NCI-H345 (cell line): ENCODE measurements around the gene DNASE2.
A peak's percentile ranks its signal among the peaks of the same experiment; 100 is the strongest.
"Not testable (repeated sequence)": the region's sequence is repeated elsewhere in the genome, so short reads cannot be mapped to it uniquely, and the experiment has no call there.

ENCODE experiments used
- DNase-seq: peaks from one replicate; lab custom pipeline; 2025; lab: John Stamatoyannopoulos, UW

The DNASE2 gene

GRCh38 chr19:12864143-12864542, 17.1 kb downstream of the DNASE2 start:
- DNase-seq, result no peak

DNA sequence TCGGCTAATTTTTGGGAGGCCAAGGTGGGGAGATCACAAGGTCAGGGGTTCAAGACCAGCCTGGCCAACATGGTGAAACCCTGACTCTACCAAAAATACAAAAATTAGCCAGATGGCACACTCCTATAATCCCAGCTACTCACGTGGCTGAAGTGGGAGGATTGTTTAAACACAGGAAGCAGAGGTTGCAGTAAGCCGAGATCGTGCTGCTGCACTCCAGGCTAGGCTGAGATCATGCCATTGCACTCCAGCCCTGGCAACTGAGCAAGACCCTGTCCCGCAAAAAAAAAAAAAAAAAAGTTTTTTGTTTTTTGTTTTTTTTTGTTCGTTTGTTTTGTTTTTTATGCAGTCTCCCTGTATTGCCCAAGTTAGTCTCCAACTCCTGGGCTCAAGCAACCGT, 21.7 kb downstream of the DNASE2 start:
- no peak for DNase-seq

GRCh38 chr19:12858041-12858928, 23.0 kb downstream of the DNASE2 start:
- no peak for DNase-seq

DNA sequence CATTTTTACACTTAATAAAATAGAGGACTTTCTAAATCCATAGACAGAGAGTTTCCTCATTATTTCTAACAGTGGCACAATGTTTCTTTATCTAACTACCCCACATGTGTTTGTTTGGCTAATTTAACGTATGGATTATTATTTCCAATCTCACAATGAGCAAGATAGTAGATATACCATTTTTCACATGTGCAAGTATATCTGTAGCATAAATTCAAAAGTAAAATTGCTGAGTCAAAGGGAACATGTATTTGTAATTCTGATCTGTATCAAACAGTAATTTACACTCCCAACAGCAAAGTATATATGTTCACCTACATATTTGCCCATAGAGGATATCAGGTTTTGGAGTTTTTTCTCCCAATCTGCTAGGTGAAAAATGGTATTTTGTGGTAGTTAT, 24.6 kb downstream of the DNASE2 start:
- DNase-seq, result no peak

GRCh38 chr19:12847159-12848139, 33.8 kb downstream of the DNASE2 start:
- DNase-seq, result peak; percentile 25

- DNase-seq, result not testable (repeated sequence)
Observed at GRCh38 chr19:12846613-12847012, 34.6 kb downstream of the DNASE2 start.

- DNase-seq, result no peak
Observed at GRCh38 chr19:12843999-12844732, 37.1 kb downstream of the DNASE2 start.

DNA sequence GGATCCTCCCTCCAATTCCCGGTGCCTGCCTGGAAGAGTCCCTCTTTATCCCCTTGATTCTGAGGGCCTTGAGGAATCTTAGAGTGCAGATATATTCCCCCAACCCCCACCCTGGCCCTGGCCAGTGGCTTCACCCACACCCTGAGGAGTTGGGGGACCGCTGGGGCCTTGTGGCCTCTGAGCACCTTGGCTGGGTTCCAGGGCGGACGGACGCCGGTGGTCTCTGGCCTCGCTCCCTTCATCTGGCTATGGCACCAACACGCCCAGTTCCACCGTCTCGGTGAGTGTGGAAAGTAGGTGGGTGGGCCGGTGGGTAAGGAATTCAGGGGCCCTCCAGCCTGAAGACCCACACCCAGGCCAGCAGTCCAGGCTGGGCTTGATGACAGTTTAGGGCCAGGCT, 37.9 kb downstream of the DNASE2 start:
- DNase-seq, result no peak

- DNase-seq, result no peak
Observed at GRCh38 chr19:12842511-12842910, 38.7 kb downstream of the DNASE2 start.

- no peak for DNase-seq
Observed at GRCh38 chr19:12841094-12841493, 40.2 kb downstream of the DNASE2 start.

GRCh38 chr19:12840091-12841079, 40.9 kb downstream of the DNASE2 start:
- peak; percentile 19 for DNase-seq

- no peak for DNase-seq
Observed at GRCh38 chr19:12838886-12839756, 42.1 kb downstream of the DNASE2 start.

DNA sequence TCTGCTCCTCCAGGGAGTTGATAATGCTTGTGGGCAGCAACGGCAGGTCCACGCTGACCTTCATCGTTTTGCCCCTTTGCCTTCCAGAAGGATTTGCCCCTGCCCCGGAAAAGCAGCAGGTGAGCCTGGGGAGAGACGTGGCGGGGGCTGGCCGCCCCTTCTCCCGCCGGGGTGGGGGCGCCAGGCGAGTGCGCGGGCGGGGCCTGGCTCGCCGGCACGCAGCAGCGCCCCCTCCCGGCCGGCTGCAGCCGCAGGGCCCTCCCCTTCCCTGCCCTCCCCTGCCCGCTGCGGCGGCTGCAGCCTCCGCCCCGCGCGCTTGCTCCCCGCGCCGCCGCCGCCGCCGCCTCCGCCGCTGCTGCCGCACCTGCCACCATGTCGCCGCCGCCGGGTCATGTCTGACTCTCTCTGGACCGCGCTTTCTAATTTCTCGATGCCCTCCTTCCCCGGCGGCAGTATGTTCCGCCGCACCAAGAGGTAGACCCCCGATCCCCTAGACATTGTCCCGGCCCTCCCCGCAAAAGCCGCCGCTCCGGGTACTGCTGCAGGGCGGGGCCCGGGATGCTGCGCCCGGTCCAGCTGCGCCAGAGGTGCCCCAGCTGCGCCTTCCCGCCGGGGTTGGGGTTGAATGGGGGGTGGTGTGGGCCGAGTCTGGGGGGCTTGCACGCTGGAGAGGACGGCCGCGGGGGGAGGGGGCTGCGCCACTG, 42.9 kb downstream of the DNASE2 start, which contains the start of gene MAST1:
Gene MAST1 (plus strand): TSS at position 334 of the 704 bp plus-strand sequence. CDS start 58 bp downstream, at position 392.
- peak; percentile 29 for DNase-seq

- no peak for DNase-seq
Observed at GRCh38 chr19:12837225-12837624, 44.0 kb downstream of the DNASE2 start.

DNA sequence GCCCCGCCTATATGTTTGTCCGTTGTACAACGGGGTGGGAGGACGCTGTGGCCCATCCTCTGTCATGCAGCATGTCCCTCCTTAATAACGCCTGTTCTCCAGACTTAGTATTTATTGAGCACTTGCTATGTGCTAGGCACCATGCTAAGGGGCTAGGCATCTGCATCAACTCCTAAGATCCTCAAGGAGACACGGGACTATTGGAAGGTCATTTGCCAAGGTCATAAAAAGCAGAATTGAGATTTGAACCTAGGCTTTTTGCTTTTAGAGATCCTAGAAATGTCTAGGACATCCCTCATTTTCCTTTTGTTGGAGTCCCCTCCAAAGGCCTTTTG, 44.8 kb downstream of the DNASE2 start:
- no peak for DNase-seq

DNA sequence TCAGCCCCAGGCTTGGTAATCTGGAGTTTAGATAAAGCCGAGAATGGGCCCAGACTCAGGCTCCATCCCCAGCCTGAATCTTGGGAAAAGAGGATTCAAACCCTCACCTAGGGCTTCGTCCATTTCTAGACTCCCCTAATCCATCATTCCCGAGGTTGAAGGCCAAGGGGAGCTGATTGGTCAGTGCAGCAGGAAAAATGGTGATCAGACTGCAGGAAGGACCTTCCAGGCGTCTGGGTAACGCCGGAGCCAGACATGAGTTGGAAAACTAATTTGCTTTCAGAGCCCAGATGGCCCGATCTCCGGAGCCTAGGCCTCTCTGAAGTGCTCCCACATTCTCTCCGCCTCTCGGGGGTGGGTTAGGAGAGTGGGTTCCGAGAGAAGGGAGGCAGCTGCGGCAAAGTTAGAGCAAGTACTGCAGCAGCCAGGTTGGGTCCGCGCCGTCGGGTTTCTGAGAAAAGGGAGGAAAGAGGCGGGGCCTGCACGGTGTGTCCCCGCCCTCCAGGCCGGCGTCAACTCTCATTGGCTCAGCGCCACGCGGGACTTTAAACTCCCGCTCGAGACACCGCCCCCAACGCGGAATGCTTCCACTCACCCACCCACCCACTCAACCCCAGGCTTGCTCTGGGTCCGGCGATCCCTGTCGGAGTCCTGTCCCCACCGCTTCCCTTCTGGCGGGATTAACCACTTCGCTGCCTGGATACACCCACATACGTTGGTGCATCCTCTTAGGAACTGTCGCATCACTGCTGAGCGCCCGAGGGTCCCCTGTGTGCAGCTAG, 46.1 kb downstream of the DNASE2 start:
- no peak for DNase-seq

DNA sequence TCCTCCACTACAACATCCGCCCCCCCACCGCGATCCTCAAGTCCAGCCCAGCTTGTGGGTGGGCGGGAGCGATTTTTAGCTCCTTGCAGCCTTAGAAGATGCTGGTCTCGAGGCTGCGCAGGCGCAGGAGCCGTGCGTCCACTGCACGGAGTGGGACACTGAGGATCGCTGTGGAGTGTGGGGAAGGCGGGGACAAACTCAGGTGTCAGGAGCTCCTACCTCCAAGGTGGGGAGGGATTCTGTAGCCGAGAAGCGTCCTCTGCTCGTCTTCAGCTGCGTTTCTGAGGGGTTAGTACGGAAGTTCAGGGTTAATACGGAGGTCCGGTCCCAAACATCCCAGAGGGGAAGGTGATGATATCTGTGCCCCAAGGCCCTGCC, 46.7 kb downstream of the DNASE2 start, which contains the start of gene RTBDN:
Gene RTBDN (minus strand): TSS at position 14 of the 378 bp plus-strand sequence. CDS start 4,600 bp downstream, outside the sequence.
- DNase-seq, result no peak
